ENCODE measurements around the gene PMVK.

DNA sequence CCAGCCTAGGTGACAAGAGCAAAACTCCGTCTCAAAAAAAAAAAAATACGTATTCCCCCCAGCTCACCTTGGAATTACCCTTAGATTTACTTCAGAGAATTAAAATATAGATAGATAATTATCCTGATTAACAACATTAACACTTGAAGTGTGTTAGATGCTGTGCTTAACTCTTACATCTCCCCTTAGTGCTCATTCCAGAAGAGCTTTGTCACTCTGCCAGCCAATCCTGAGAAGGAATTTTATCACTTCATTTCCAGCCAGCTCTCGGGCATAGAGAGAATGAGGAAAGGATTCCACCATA lies 35.6 kb upstream of the PMVK start:
- TF ChIP-seq, protein P1, sequence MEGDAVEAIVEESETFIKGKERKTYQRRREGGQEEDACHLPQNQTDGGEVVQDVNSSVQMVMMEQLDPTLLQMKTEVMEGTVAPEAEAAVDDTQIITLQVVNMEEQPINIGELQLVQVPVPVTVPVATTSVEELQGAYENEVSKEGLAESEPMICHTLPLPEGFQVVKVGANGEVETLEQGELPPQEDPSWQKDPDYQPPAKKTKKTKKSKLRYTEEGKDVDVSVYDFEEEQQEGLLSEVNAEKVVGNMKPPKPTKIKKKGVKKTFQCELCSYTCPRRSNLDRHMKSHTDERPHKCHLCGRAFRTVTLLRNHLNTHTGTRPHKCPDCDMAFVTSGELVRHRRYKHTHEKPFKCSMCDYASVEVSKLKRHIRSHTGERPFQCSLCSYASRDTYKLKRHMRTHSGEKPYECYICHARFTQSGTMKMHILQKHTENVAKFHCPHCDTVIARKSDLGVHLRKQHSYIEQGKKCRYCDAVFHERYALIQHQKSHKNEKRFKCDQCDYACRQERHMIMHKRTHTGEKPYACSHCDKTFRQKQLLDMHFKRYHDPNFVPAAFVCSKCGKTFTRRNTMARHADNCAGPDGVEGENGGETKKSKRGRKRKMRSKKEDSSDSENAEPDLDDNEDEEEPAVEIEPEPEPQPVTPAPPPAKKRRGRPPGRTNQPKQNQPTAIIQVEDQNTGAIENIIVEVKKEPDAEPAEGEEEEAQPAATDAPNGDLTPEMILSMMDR (IDR thresholded peaks at IDR 0.05; ENCODE audit: borderline replicate concordance, extremely low read depth, low read length, poor library complexity, severe bottlenecking) = no peak
- no peak for TF ChIP-seq EZH2 (IDR thresholded peaks at IDR 0.05; ENCODE audit: borderline replicate concordance, low read depth, low read length, severe bottlenecking)
